HCT116 (cell line): ENCODE measurements around the gene ISOC1. TPM values are rescaled to one million over a fixed set of nuclear protein-coding genes. Genes with fewer than 3 reads are reported as not detected.

Experiments
- ATAC-seq: fragments of 200-7000 bp; cut with Tn5 transposase; 2 replicates; pipeline ENCODE4 v1.9.1; 2020; ENCODE audit warnings: mild to moderate bottlenecking, moderate library complexity
- BruUV-seq: library from RNA; stranded (reverse); fragments of 400-500 nt; replicated peaks from 2 replicates; lab custom pipeline; 2021; lab: Mats Ljungman, UMichigan
- CTCF ChIA-PET: fragments of 300-600 bp; sonication (Branson Sonifier 250); formaldehyde crosslinking; loops from one replicate; lab custom pipeline; 2021; ENCODE audit warnings: antibody characterized with exemption; lab: Charles Lee
- POLR2A ChIA-PET: fragments of 300-600, 350-600 bp; sonication (Branson Sonifier 250); formaldehyde crosslinking; loops from one replicate; lab custom pipeline; 2021; ENCODE audit warnings: antibody characterized with exemption; lab: Charles Lee
- RAD21 ChIA-PET, 2 experiments: fragments of 300-600 bp; sonication (Branson Sonifier 250); formaldehyde crosslinking; loops; one replicate each; lab custom pipeline; 2023; ENCODE audit warnings: low total read pairs in 2 of 2; ENCODE audit not compliant: uncharacterized antibody in 2 of 2, unreplicated experiment in 2 of 2, low non-redundant PET in 1 of 2; lab: Charles Lee
- DNase-seq: peaks from one replicate; pipeline ENCODE4 v3.0.0-alpha.2; 2010; ENCODE audit warnings: low read depth, low spot score
- H2AFZ ChIP-seq: fragments of 200-600 bp; shearing (Covaris generic), sonication (generic); 2 replicates; pipeline ENCODE4 v1.6.1; 2017; ENCODE audit warnings: low read depth, mixed run types, mixed read lengths, antibody characterized with exemption, low read length; ENCODE audit not compliant: poor library complexity, severe bottlenecking
- H3K27ac ChIP-seq: 2 replicates; pipeline ENCODE4 v1.5.1; 2012; ENCODE audit warnings: low read depth, low read length
- H3K27me3 ChIP-seq: fragments of 200-600 bp; sonication (generic); 2 replicates; pipeline ENCODE4 v1.6.1; 2016; ENCODE audit warnings: mixed run types, low read length, mixed read lengths; ENCODE audit not compliant: insufficient read depth
- H3K36me3 ChIP-seq, 2 experiments: fragments of 200-500 bp in 1 of 2; fragments of 200-600 bp in 1 of 2; sonication (Bioruptor generic) in 1 of 2; sonication (generic) in 1 of 2; 2 replicates each; pipeline versions ENCODE4 v1.5.1 to v1.6.1; 2014 to 2016; ENCODE audit warnings: low read length in 2 of 2, inconsistent platforms in 1 of 2, mixed read lengths in 1 of 2, mixed run types in 1 of 2; ENCODE audit not compliant: insufficient read depth in 2 of 2, control insufficient read depth in 1 of 2
- H3K4me1 ChIP-seq, 2 experiments: fragments of 200-600 bp in 1 of 2; sonication (generic) in 1 of 2; 2 replicates each; pipeline versions ENCODE4 v1.5.1 to v1.6.1; 2012 to 2017; ENCODE audit warnings: low read length in 2 of 2, inconsistent platforms in 1 of 2, mild to moderate bottlenecking in 1 of 2, mixed read lengths in 1 of 2, mixed run types in 1 of 2, moderate library complexity in 1 of 2; ENCODE audit not compliant: insufficient read depth in 2 of 2, control insufficient read depth in 1 of 2
- H3K4me2 ChIP-seq: fragments of 200-600 bp; sonication (generic); 2 replicates; pipeline ENCODE4 v1.6.1; 2017; ENCODE audit warnings: mixed run types, low read length, mixed read lengths
- H3K4me3 ChIP-seq, 2 experiments: fragments of 200-600 bp in 1 of 2; sonication (generic) in 1 of 2; replicated peaks in 1 of 2; 2 replicates each; pipeline ENCODE4 v1.5.1; 2011 to 2016; ENCODE audit warnings: low read length in 2 of 2, control low read depth in 1 of 2, low read depth in 1 of 2, mild to moderate bottlenecking in 1 of 2, mixed read lengths in 1 of 2, mixed run types in 1 of 2
- H3K79me2 ChIP-seq: fragments of 200-600 bp; sonication (generic); 2 replicates; pipeline ENCODE4 v1.6.1; 2017; ENCODE audit warnings: mild to moderate bottlenecking, mixed run types, low read length, moderate library complexity, mixed read lengths; ENCODE audit not compliant: insufficient read depth
- H3K9ac ChIP-seq: fragments of 200-600 bp; sonication (generic); 2 replicates; pipeline ENCODE4 v1.6.1; 2016; ENCODE audit warnings: low read length, mixed read lengths
- H3K9me2 ChIP-seq: fragments of 200-600 bp; sonication (generic), shearing (Covaris generic); 2 replicates; pipeline ENCODE4 v1.6.1; 2017; ENCODE audit warnings: mixed run types, mild to moderate bottlenecking, moderate library complexity; ENCODE audit not compliant: insufficient read depth
- H3K9me3 ChIP-seq, 2 experiments: fragments of 200-500 bp in 1 of 2; fragments of 200-600 bp in 1 of 2; sonication (Bioruptor generic) in 1 of 2; sonication (generic) in 1 of 2; 2 replicates each; pipeline ENCODE4 v1.6.1; 2014 to 2017; ENCODE audit warnings: low read length in 2 of 2, mixed read lengths in 2 of 2, inconsistent platforms in 1 of 2, low read depth in 1 of 2, mild to moderate bottlenecking in 1 of 2, mixed run types in 1 of 2, moderate library complexity in 1 of 2; ENCODE audit not compliant: control insufficient read depth in 1 of 2, insufficient read depth in 1 of 2
- H4K20me1 ChIP-seq: fragments of 200-600 bp; sonication (generic), shearing (Covaris generic); 2 replicates; pipeline ENCODE4 v1.6.1; 2017; ENCODE audit warnings: mixed run types, mild to moderate bottlenecking, moderate library complexity; ENCODE audit not compliant: insufficient read depth
- CBX3 ChIP-seq: IDR thresholded peaks from 2 replicates; pipeline ENCODE4 v1.6.1; 2012; ENCODE audit warnings: low read depth
- CEBPB ChIP-seq: IDR thresholded peaks from 2 replicates; pipeline ENCODE4 v1.6.1; 2012; ENCODE audit warnings: low read depth
- EGR1 ChIP-seq: IDR thresholded peaks from 2 replicates; pipeline ENCODE4 v1.6.1; 2012; ENCODE audit warnings: low read depth
- EZH2 ChIP-seq: fragments of 200-600 bp; sonication (generic); IDR thresholded peaks from 2 replicates; pipeline ENCODE4 v1.6.1; 2017; ENCODE audit warnings: antibody characterized with exemption, mixed run types
- FOSL1 ChIP-seq: IDR thresholded peaks from 2 replicates; pipeline ENCODE4 v1.6.1; 2012; ENCODE audit warnings: low read depth
- POLR2A ChIP-seq: IDR thresholded peaks from 2 replicates; pipeline ENCODE4 v1.7.0; 2011; ENCODE audit warnings: borderline replicate concordance; ENCODE audit not compliant: insufficient read depth, insufficient read length; ENCODE audit errors: extremely low read depth
- RAD21 ChIP-seq: IDR thresholded peaks from 2 replicates; pipeline ENCODE4 v1.6.1; 2012; ENCODE audit warnings: low read depth, mild to moderate bottlenecking
- REST ChIP-seq: IDR thresholded peaks from 2 replicates; pipeline ENCODE4 v1.6.1; 2012; ENCODE audit warnings: low read depth
- SIN3A ChIP-seq: IDR thresholded peaks from 2 replicates; pipeline ENCODE4 v1.6.1; 2012; ENCODE audit warnings: low read depth
- SP1 ChIP-seq: IDR thresholded peaks from 2 replicates; pipeline ENCODE4 v1.6.1; 2012; ENCODE audit warnings: low read depth
- TCF7L2 ChIP-seq: IDR thresholded peaks from 2 replicates; pipeline ENCODE4 v1.7.0; 2011; ENCODE audit warnings: borderline replicate concordance, inconsistent platforms; ENCODE audit not compliant: insufficient read depth, insufficient read length; ENCODE audit errors: extremely low read depth
- intact Hi-C: fragments of 100-400 bp; cut with micrococcal nuclease; formaldehyde crosslinking; loops from 2 replicates; pipeline ENCODE4 v1.10.0; 2022
- total RNA-seq: library from RNA; stranded (reverse); gene quantifications from one replicate; pipeline ENCODE4 v1.2.1, GENCODE V29; 2021; ENCODE audit not compliant: unreplicated experiment

Gene ISOC1
- total RNA-seq, 1 experiment from 2014 or later, result 42.9 TPM

- Histone ChIP-seq H3K9me2 (no peaks in the 10 kb centered on the region), H3K79me2 (no peaks in the 10 kb centered on the region), H3K27me3 (no peaks in the 10 kb centered on the region), H3K27ac (no peak overlapping the region), H3K4me2 (no peak overlapping the region), H3K9me3 (no peaks in the 10 kb centered on the region), H2AFZ (no peak overlapping the region), H3K9ac (no peak overlapping the region), H3K4me1 (no peaks in the 10 kb centered on the region), H3K36me3 (no peaks in the 10 kb centered on the region), H3K4me3 (no peak overlapping the region), H4K20me1 (no peaks in the 10 kb centered on the region)
- CTCF ChIA-PET, result no interaction called here
- ATAC-seq (no peak), DNase-seq (no peak)
- POLR2A ChIA-PET, result no interaction called here
- BruUV-seq, result no TSS peak
- TF ChIP-seq CBX3, result no peak
- TF ChIP-seq POLR2A, result no peak
- no peak for TF ChIP-seq SP1
- no peak for TF ChIP-seq FOSL1
- no peak for TF ChIP-seq RAD21
- no peak for TF ChIP-seq SIN3A
- no peak for TF ChIP-seq EZH2
- TF ChIP-seq CEBPB, result no peak
- TF ChIP-seq REST, result no peak
- RAD21 ChIA-PET, result no interaction called here
- intact Hi-C loops, result no loop called here
These were observed 43.1 kb downstream of the ISOC1 start for GRCh38 chr5:129137637-129138036.

DNA sequence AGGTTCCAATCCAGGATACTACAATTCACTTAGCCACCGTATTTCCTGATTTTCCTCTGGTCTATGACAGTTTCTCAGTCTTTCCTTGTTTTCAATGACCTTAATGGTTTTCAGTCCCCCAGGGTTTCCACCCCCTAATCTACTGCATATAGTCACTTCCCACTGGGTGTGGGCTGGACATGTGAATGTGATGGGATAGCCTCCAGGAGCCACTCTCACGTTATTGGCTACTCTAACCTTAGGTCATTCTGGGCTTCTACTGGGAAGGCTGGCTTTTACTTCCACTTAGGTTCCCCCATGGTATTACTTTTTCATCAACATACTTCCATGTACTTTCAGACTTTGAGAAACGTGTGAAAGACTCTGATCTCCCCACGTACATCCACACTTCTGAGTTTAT is 46.5 kb downstream of the ISOC1 start:
- Histone ChIP-seq H2AFZ (no peak overlapping the region), H3K36me3 (no peaks in the 10 kb centered on the region), H3K9me2 (no peaks in the 10 kb centered on the region), H3K79me2 (no peaks in the 10 kb centered on the region), H3K9me3 (no peaks in the 10 kb centered on the region), H3K9ac (no peak overlapping the region), H3K4me2 (no peak overlapping the region), H3K4me1 (no peaks in the 10 kb centered on the region), H3K4me3 (no peak overlapping the region), H4K20me1 (no peaks in the 10 kb centered on the region), H3K27ac (no peak overlapping the region), H3K27me3 (no peaks in the 10 kb centered on the region)
- TF ChIP-seq POLR2A (no peak), SP1 (no peak), RAD21 (no peak), CBX3 (no peak), TCF7L2 (no peak), EZH2 (no peak), EGR1 (no peak), FOSL1 (no peak)
- no peak for DNase-seq
- intact Hi-C loops, result no loop called here
- ChIA-PET RAD21 (no interaction called here), POLR2A (no interaction called here), CTCF (no interaction called here)
- no peak for ATAC-seq
- BruUV-seq, result no TSS peak
